Gastroesophageal sphincter (tissue), 3 donors: ENCODE results near the gene HCRTR2.

Experiments
- CTCF ChIP-seq, 4 experiments: fragments of 200-600 bp in 2 of 4; fragments of 450-650 bp in 2 of 4; sonication (generic) in 1 of 4; IDR thresholded peaks; one replicate each; pipeline ENCODE4 v1.5.1; 2017 to 2019; ENCODE audit warnings: antibody characterized with exemption in 4 of 4, mild to moderate bottlenecking in 2 of 4, moderate library complexity in 2 of 4
- EP300 ChIP-seq: sonication (generic); formaldehyde crosslinking; IDR thresholded peaks from one replicate; pipeline ENCODE4 v1.6.1; 2017; ENCODE audit warnings: antibody characterized with exemption, mild to moderate bottlenecking
- POLR2A ChIP-seq, 2 donors: fragments of 450-650 bp; IDR thresholded peaks; one replicate each; pipeline ENCODE4 v1.6.1; 2017; ENCODE audit warnings: antibody characterized with exemption in 2 of 2, mild to moderate bottlenecking in 2 of 2, moderate library complexity in 1 of 2

GRCh38 chr6:55227862-55228261 is 53.5 kb downstream of the HCRTR2 start:
- no peak for TF ChIP-seq POLR2A (IDR thresholded peaks at IDR 0.05)
- no peak for TF ChIP-seq CTCF (IDR thresholded peaks at IDR 0.05)
- TF ChIP-seq EP300 = no peak
